Fibroblast of pulmonary artery (primary cell): ENCODE measurements around the gene ZFPM1.
"Not testable (repeated sequence)": the region's sequence is repeated elsewhere in the genome, so short reads cannot be mapped to it uniquely, and the experiment has no call there.

Source experiments
- DNase-seq: peaks from one replicate; pipeline ENCODE4 v3.0.0-alpha.2; 2010; ENCODE audit warnings: low read depth
- H3K4me3 ChIP-seq: replicated peaks from 2 replicates; pipeline ENCODE4 v1.5.1; 2011; ENCODE audit warnings: low read depth, mild to moderate bottlenecking, control low read depth, low read length, moderate library complexity
- CTCF ChIP-seq: IDR thresholded peaks from 2 replicates; pipeline ENCODE4 v1.5.1; 2011; ENCODE audit warnings: mild to moderate bottlenecking, control low read depth, low read length, inconsistent platforms; ENCODE audit errors: missing control alignments

The ZFPM1 gene

GRCh38 chr16:88466175-88466862 is 13.2 kb downstream of the ZFPM1 start:
- no peak for TF ChIP-seq CTCF
- no peak overlapping the region for H3K4me3 ChIP-seq
- no peak for DNase-seq

GRCh38 chr16:88466949-88467348 is 13.9 kb downstream of the ZFPM1 start:
- no peak for DNase-seq
- no peak for TF ChIP-seq CTCF
- H3K4me3 ChIP-seq: no peak overlapping the region

GRCh38 chr16:88467541-88467944 is 14.5 kb downstream of the ZFPM1 start:
- H3K4me3 ChIP-seq: no peak overlapping the region
- DNase-seq: no peak
- TF ChIP-seq CTCF: no peak

GRCh38 chr16:88468275-88469129 is 15.4 kb downstream of the ZFPM1 start:
- no peak overlapping the region for H3K4me3 ChIP-seq
- DNase-seq: no peak
- no peak for TF ChIP-seq CTCF

- no peak for DNase-seq
- TF ChIP-seq CTCF: no peak
- no peak overlapping the region for H3K4me3 ChIP-seq
These were observed 16.7 kb downstream of the ZFPM1 start for GRCh38 chr16:88469615-88470395.

- DNase-seq: not testable (repeated sequence)
These were observed 17.3 kb downstream of the ZFPM1 start for GRCh38 chr16:88470396-88470680.

GRCh38 chr16:88470696-88471095 is 17.6 kb downstream of the ZFPM1 start:
- not testable (repeated sequence) for H3K4me3 ChIP-seq, DNase-seq

More at GRCh38 chr16:88470396-88470680, 17.3 kb downstream of the ZFPM1 start:
- not testable (repeated sequence) for H3K4me3 ChIP-seq
